Endothelial cell of umbilical vein (primary cell): Measurements from ENCODE around the gene TROAP. TPM values are rescaled to one million over a fixed set of nuclear protein-coding genes. Genes with fewer than 3 reads are reported as not detected.

Experiments
- BruUV-seq: library from RNA; stranded (reverse); fragments of 400-500 nt; replicated peaks from 2 replicates; lab custom pipeline; 2021; lab: Mats Ljungman, UMichigan
- CTCF ChIA-PET: fragments of 300-600, 350-600 bp; sonication (Branson Sonifier 250); formaldehyde crosslinking; loops from one replicate; lab custom pipeline; 2021; ENCODE audit warnings: antibody characterized with exemption, inconsistent platforms; lab: Charles Lee
- POLR2A ChIA-PET: fragments of 300-600, 350-600 bp; sonication (Branson Sonifier 250); formaldehyde crosslinking; loops from one replicate; lab custom pipeline; 2021; ENCODE audit warnings: antibody characterized with exemption, inconsistent platforms; lab: Charles Lee
- DNase-seq: peaks from one replicate; pipeline ENCODE4 v3.0.0-alpha.2; 2011; ENCODE audit warnings: low read depth, low spot score
- FAIRE-seq: peaks from 2 replicates; lab custom pipeline; 2011; peaks lifted over from hg19 to GRCh38; lab: Jason Lieb, UNC
- H2AFZ ChIP-seq: 2 replicates; pipeline ENCODE4 v1.6.0; 2012; ENCODE audit warnings: low read depth, low read length, control low read depth, inconsistent platforms
- H3K27ac ChIP-seq: 2 replicates; pipeline ENCODE4 v1.5.1; 2011; ENCODE audit warnings: low read depth, mild to moderate bottlenecking, control low read depth, low read length, moderate library complexity; ENCODE audit not compliant: insufficient read depth
- H3K27me3 ChIP-seq, 2 experiments: 2 replicates each; pipeline versions ENCODE4 v1.6.0 to v1.6.1; 2011; ENCODE audit warnings: low read length in 2 of 2, mixed read lengths in 1 of 2; ENCODE audit not compliant: control insufficient read depth in 2 of 2, insufficient read depth in 2 of 2
- H3K36me3 ChIP-seq, 2 experiments: 2 replicates in 1 of 2; 3 replicates in 1 of 2; pipeline ENCODE4 v1.5.1; 2011; ENCODE audit warnings: low read length in 2 of 2, mild to moderate bottlenecking in 1 of 2, moderate library complexity in 1 of 2; ENCODE audit not compliant: control insufficient read depth in 2 of 2, insufficient read depth in 2 of 2; ENCODE audit errors: extremely low read depth in 1 of 2
- H3K4me1 ChIP-seq: 3 replicates; pipeline ENCODE4 v1.5.1; 2011; ENCODE audit warnings: mild to moderate bottlenecking, low read length; ENCODE audit not compliant: control insufficient read depth, insufficient read depth; ENCODE audit errors: extremely low read depth
- H3K4me2 ChIP-seq: 2 replicates; pipeline ENCODE4 v1.6.1; 2011; ENCODE audit warnings: low read length, control low read depth, mixed read lengths; ENCODE audit not compliant: insufficient read depth
- H3K4me3 ChIP-seq, 3 experiments: fragments of 200-600 bp in 1 of 3; sonication (generic), shearing (Covaris generic) in 1 of 3; replicated peaks in 1 of 3; 2 replicates each; pipeline ENCODE4 v1.5.1; 2011 to 2016; ENCODE audit warnings: control low read depth in 3 of 3, low read length in 3 of 3, mild to moderate bottlenecking in 2 of 3, inconsistent platforms in 1 of 3, low read depth in 1 of 3, moderate library complexity in 1 of 3; ENCODE audit not compliant: insufficient read depth in 1 of 3
- H3K79me2 ChIP-seq: 2 replicates; pipeline ENCODE4 v1.6.0; 2012; ENCODE audit warnings: low read length, inconsistent platforms; ENCODE audit not compliant: control insufficient read depth, insufficient read depth
- H3K9ac ChIP-seq: replicated peaks from 2 replicates; pipeline ENCODE3; 2011; ENCODE audit warnings: low read length, control low read depth; ENCODE audit not compliant: insufficient read depth; ENCODE audit errors: extremely low read depth
- H3K9me1 ChIP-seq: replicated peaks from 3 replicates; pipeline ENCODE4 v1.6.0; 2011; ENCODE audit warnings: mild to moderate bottlenecking, low read length; ENCODE audit not compliant: control insufficient read depth, insufficient read depth; ENCODE audit errors: extremely low read depth
- H3K9me3 ChIP-seq: replicated peaks from 2 replicates; pipeline ENCODE4 v1.5.1; 2012; ENCODE audit warnings: low read length, inconsistent platforms; ENCODE audit not compliant: control insufficient read depth, insufficient read depth
- H4K20me1 ChIP-seq: replicated peaks from 2 replicates; pipeline ENCODE3; 2011; ENCODE audit warnings: mild to moderate bottlenecking, low read length; ENCODE audit not compliant: control insufficient read depth, insufficient read depth; ENCODE audit errors: extremely low read depth
- CTCF ChIP-seq, 2 donors: IDR thresholded peaks; 1 replicate in 1 of 2; 2 replicates in 1 of 2; pipeline ENCODE4 v1.5.1; 2011; ENCODE audit warnings: low read length in 2 of 2, mild to moderate bottlenecking in 2 of 2, moderate library complexity in 2 of 2, control low read depth in 1 of 2, inconsistent platforms in 1 of 2, low read depth in 1 of 2; ENCODE audit not compliant: insufficient read depth in 1 of 2; ENCODE audit errors: extremely low read depth in 1 of 2
- EZH2 ChIP-seq: IDR thresholded peaks from 2 replicates; pipeline ENCODE4 v1.6.1; 2012; ENCODE audit warnings: borderline replicate concordance, low read depth, mild to moderate bottlenecking, moderate library complexity, low read length, inconsistent platforms; ENCODE audit not compliant: severe bottlenecking
- FOS ChIP-seq: IDR thresholded peaks from 2 replicates; pipeline ENCODE4 v1.6.1; 2011; ENCODE audit warnings: mild to moderate bottlenecking, low read length, moderate library complexity, borderline replicate concordance; ENCODE audit not compliant: insufficient read depth
- GATA2 ChIP-seq: IDR thresholded peaks from 2 replicates; pipeline ENCODE4 v1.7.0; 2011; ENCODE audit warnings: low read depth, mild to moderate bottlenecking, moderate library complexity, mixed read lengths, low read length; ENCODE audit not compliant: insufficient read length, insufficient read depth
- JUN ChIP-seq: IDR thresholded peaks from 2 replicates; pipeline ENCODE4 v1.6.1; 2011; ENCODE audit warnings: borderline replicate concordance, low read depth; ENCODE audit not compliant: insufficient read length, insufficient read depth
- MAX ChIP-seq: IDR thresholded peaks from 2 replicates; pipeline ENCODE4 v1.6.1; 2011; ENCODE audit not compliant: insufficient read depth, insufficient read length
- MYC ChIP-seq: IDR thresholded peaks from one replicate; pipeline ENCODE4 v1.6.1; 2011; ENCODE audit warnings: mild to moderate bottlenecking, low read depth, low read length
- POLR2A ChIP-seq: IDR thresholded peaks from 2 replicates; pipeline ENCODE4 v1.6.1; 2012; ENCODE audit warnings: low read depth, mild to moderate bottlenecking, control low read depth, low read length
- POLR2AphosphoS5 ChIP-seq: IDR thresholded peaks from 2 replicates; pipeline ENCODE4 v1.6.1; 2012; ENCODE audit warnings: low read depth, mild to moderate bottlenecking, control low read depth, low read length, moderate library complexity; ENCODE audit not compliant: insufficient read depth
- dilution Hi-C: fragments of 300-500 bp; cut with MboI; formaldehyde crosslinking; loops from one replicate; pipeline ENCODE4 v1.15.0; 2019; ENCODE audit warnings: low sequenced_read_pairs; ENCODE audit not compliant: extremely low pct_ligation_motif_present
- intact Hi-C: fragments of 100-400 bp; cut with micrococcal nuclease; formaldehyde crosslinking; loops from one replicate; pipeline ENCODE4 v1.10.0; 2022
- polyA plus RNA-seq, 4 experiments: library from polyadenylated mRNA; depleted of rRNA in 3 of 4; stranded (reverse) in 3 of 4; unstranded in 1 of 4; fragments of >200 nt; gene quantifications; 2 replicates each; pipeline versions ENCODE4 v1.2.1 to v1.2.3, GENCODE V29; 2011 to 2012; ENCODE audit warnings: missing spikeins in 1 of 4
- total RNA-seq: library from RNA; stranded (reverse); gene quantifications from 2 replicates; pipeline ENCODE4 v1.2.3, GENCODE V29; 2021

The TROAP gene
- total and polyA plus RNA-seq, 2 donors (not counting 3 experiments of a cell fraction or from before 2014, with no cell fraction given) = 31.7 to 68.6 TPM

- H3K79me2 ChIP-seq = no peaks in the 10 kb centered on the region
- FAIRE-seq (no peak), DNase-seq (no peak)
- H3K4me2 ChIP-seq = no peak overlapping the region
- peaks cover 3% of the 10 kb centered on the region for H3K4me1 ChIP-seq
- H3K36me3 ChIP-seq = no peaks in the 10 kb centered on the region
- H3K9me3 ChIP-seq = no peaks in the 10 kb centered on the region
- TF ChIP-seq EZH2 (peak; percentile 65), POLR2A (no peak)
- POLR2A ChIA-PET = interaction anchor here (0.9 kb wide), 1 partner anchor 55 kb away, joined by 3 read pairs; no protein-coding TSS in a partner anchor
- peaks cover 27 to 36% of the 10 kb centered on the region in 2 experiments for H3K27me3 ChIP-seq
- dilution Hi-C loops (no loop called here), intact Hi-C loops (no loop called here)
- H4K20me1 ChIP-seq = no peaks in the 10 kb centered on the region
- peak overlapping the region; percentile 20 for H2AFZ ChIP-seq
- H3K27ac ChIP-seq = no peak overlapping the region
- no peak overlapping the region for H3K4me3 ChIP-seq
- CTCF ChIA-PET = interaction anchor here (1.0 to 12.9 kb wide), 5 partner anchors 30 to 65 kb away, joined by 5 to 173 read pairs (median 15); partner anchors contain the start of gene DNAJC22
- no peaks in the 10 kb centered on the region for H3K9me1 ChIP-seq
- H3K9ac ChIP-seq = no peak overlapping the region
- BruUV-seq = no TSS peak
Measured at GRCh38 chr12:49293056-49293956, 29.7 kb upstream of the TROAP start.

- H3K27ac ChIP-seq = no peak overlapping the region
- POLR2A ChIA-PET = interaction anchor here (0.5 to 0.9 kb wide), 2 partner anchors 54 to 217 kb away, joined by 3 read pairs; no protein-coding TSS in a partner anchor
- CTCF ChIA-PET = interaction anchor here (0.8 to 12.9 kb wide), 8 partner anchors 10 to 316 kb away, joined by 3 to 173 read pairs (median 10); partner anchors contain the start of gene DNAJC22
Measured at GRCh38 chr12:49294086-49294803, 28.8 kb upstream of the TROAP start.

More at GRCh38 chr12:49294086-49294803, 28.8 kb upstream of the TROAP start:
- no peak overlapping the region for H3K4me2 ChIP-seq
- H3K9me3 ChIP-seq = no peaks in the 10 kb centered on the region
- intact Hi-C loops = no loop called here
- no peak for DNase-seq
- no TSS peak for BruUV-seq
- H3K4me3 ChIP-seq = no peak overlapping the region
- no peak overlapping the region for H2AFZ ChIP-seq
- dilution Hi-C loops = no loop called here
- H3K4me1 ChIP-seq = peaks cover 3% of the 10 kb centered on the region
- H3K9me1 ChIP-seq = no peaks in the 10 kb centered on the region
- no peak for FAIRE-seq
- H4K20me1 ChIP-seq = no peaks in the 10 kb centered on the region
- H3K79me2 ChIP-seq = no peaks in the 10 kb centered on the region
- H3K36me3 ChIP-seq = no peaks in the 10 kb centered on the region
- peaks cover 32 to 42% of the 10 kb centered on the region in 2 experiments for H3K27me3 ChIP-seq
- no peak overlapping the region for H3K9ac ChIP-seq
- no peak for TF ChIP-seq MYC
- no peak for TF ChIP-seq GATA2
- no peak for TF ChIP-seq POLR2AphosphoS5
- no peak for TF ChIP-seq CTCF (IDR thresholded peaks at IDR 0.05; ENCODE audit: extremely low read depth in 1 of 2, insufficient read depth in 1 of 2, low read depth in 1 of 2, low read length in 2 of 2)
- TF ChIP-seq FOS = no peak
- TF ChIP-seq MAX = no peak
- TF ChIP-seq POLR2A = no peak
- TF ChIP-seq EZH2 = no peak
- no peak for TF ChIP-seq JUN
